Body of pancreas (tissue), 4 donors: Measurements from ENCODE around the gene PCSK6.

Experiments used
- CTCF ChIP-seq, 7 experiments: fragments of 450-650 bp in 4 of 7; fragments of 200-600 bp in 3 of 7; sonication (generic) in 3 of 7; IDR thresholded peaks; one replicate each; pipeline ENCODE4 v1.5.1; 2016 to 2019; ENCODE audit warnings: antibody characterized with exemption in 7 of 7
- POLR2A ChIP-seq, 3 donors: fragments of 450-650 bp; IDR thresholded peaks; one replicate each; pipeline ENCODE4 v1.6.1; 2016; ENCODE audit warnings: antibody characterized with exemption in 3 of 3, mild to moderate bottlenecking in 2 of 3

GRCh38 chr15:101431301-101431700 lies 58.2 kb downstream of the PCSK6 start:
- TF ChIP-seq CTCF (IDR thresholded peaks at IDR 0.05), result no peak
- no peak for TF ChIP-seq POLR2A (IDR thresholded peaks at IDR 0.05)
